Activated CD4-positive, alpha-beta T cell treated with anti-CD3 and anti-CD28 coated beads, Interleukin-2, amount 10 ng/mL, durations not matched to agents 24 days and 14 days (primary cell): ENCODE results near the gene CDYL. TPM values are rescaled to one million over a fixed set of nuclear protein-coding genes. Genes with fewer than 3 reads are reported as not detected.
"Not testable (repeated sequence)": the region's sequence is repeated elsewhere in the genome, so short reads cannot be mapped to it uniquely, and the experiment has no call there.

Source experiments
- DNase-seq: peaks from one replicate; pipeline ENCODE4 v3.0.0; 2022
- H3K27ac Mint-ChIP-seq: one replicate; pipeline ENCODE4 v1.8.0; 2022; ENCODE audit warnings: mild to moderate bottlenecking, mixed read lengths
- H3K27me3 Mint-ChIP-seq: one replicate; pipeline ENCODE4 v1.8.0; 2022; ENCODE audit warnings: mixed read lengths
- H3K36me3 Mint-ChIP-seq: one replicate; pipeline ENCODE4 v1.8.0; 2022; ENCODE audit warnings: low read depth, mild to moderate bottlenecking, mixed read lengths
- H3K4me1 Mint-ChIP-seq: one replicate; pipeline ENCODE4 v1.8.0; 2021; ENCODE audit warnings: mixed read lengths
- H3K4me3 Mint-ChIP-seq: one replicate; pipeline ENCODE4 v1.8.0; 2022; ENCODE audit warnings: mild to moderate bottlenecking, moderate library complexity, mixed read lengths
- H3K9me3 Mint-ChIP-seq: one replicate; pipeline ENCODE4 v1.8.0; 2021; ENCODE audit warnings: mixed read lengths
- intact Hi-C: fragments of 100-400 bp; cut with micrococcal nuclease; formaldehyde crosslinking; loops from one replicate; pipeline ENCODE4 v1.15.1; 2023
- total RNA-seq: library from RNA; stranded (reverse); gene quantifications from 2 replicates; pipeline ENCODE4 v1.2.3, GENCODE V29; 2022

Gene CDYL
- total RNA-seq, 1 donor from 2014 or later = 23.4 TPM

DNA sequence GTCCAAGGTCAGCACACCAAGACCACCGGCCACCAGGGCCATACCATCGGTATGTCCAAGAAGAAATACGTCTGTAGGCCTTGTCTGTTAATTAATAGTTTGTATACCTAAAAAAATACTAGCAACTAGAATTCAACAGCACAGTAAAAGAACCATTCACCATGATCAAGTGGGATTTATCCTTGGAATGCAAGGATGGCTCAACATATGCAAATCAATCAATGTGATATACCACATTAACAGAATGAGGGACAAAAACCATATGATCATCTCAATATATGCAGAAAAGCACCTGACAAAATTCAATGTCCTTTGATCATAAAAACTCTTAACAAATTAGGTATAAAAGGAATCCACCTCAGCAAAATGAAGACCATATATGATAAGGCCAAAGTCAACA, 203.2 kb downstream of the CDYL start:
- Mint-ChIP-seq H3K27ac (no peak overlapping the region), H3K4me3 (no peak overlapping the region), H3K4me1 (no peaks in the 10 kb centered on the region), H3K36me3 (no peaks in the 10 kb centered on the region), H3K27me3 (peaks cover 7% of the 10 kb centered on the region), H3K9me3 (peaks cover 16% of the 10 kb centered on the region)
- DNase-seq = no peak
- intact Hi-C loops = no loop called here

DNA sequence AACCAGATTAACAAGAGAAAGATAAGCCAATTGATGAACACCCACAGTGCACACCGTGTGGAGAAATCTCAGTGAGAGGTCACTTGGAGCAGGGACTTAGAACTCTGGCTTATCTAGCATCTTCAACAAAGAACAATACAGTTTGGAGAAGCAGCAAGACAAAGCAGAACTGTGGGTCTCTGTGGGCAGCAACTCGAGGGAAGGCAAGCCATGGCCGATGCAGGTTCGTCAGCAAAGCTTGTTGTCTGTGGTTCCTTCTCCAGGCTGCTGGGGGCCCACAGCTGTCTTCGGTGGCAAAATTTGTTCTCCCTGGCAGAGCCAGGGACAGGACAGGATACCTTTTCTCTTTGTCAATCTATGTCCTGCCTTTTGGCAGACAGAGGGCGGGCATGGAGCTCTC, 205.6 kb downstream of the CDYL start:
- intact Hi-C loops = no loop called here
- Mint-ChIP-seq H3K27me3 (peaks cover 4% of the 10 kb centered on the region), H3K4me1 (no peaks in the 10 kb centered on the region), H3K27ac (no peak overlapping the region), H3K4me3 (no peak overlapping the region), H3K36me3 (no peaks in the 10 kb centered on the region), H3K9me3 (peaks cover 12% of the 10 kb centered on the region)
- DNase-seq = no peak

DNA sequence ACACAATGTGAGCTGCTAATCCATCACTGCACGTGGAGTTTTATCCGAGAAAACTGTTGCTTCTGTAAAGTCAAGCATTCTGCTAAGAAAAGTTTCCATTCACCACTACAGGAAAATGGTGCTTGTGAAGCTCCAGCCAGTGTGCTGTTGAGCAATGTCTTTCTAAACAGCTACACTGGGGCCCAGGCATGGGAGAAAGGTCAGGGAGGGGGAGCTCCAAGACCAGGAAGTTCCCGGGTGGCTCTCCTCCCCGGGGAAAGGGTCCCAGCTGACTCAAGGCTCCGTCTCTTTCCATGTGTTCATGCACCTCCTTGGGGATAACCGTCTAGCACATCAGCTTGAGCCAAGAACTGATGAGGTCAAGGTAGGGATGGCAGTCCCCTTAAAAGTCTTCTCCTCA, 207.1 kb downstream of the CDYL start:
- no peak for DNase-seq
- peaks cover 7% of the 10 kb centered on the region for H3K9me3 Mint-ChIP-seq
- H3K4me1 Mint-ChIP-seq = no peaks in the 10 kb centered on the region
- intact Hi-C loops = no loop called here
- H3K27ac Mint-ChIP-seq = no peak overlapping the region
- H3K36me3 Mint-ChIP-seq = no peaks in the 10 kb centered on the region
- no peak overlapping the region for H3K4me3 Mint-ChIP-seq
- no peaks in the 10 kb centered on the region for H3K27me3 Mint-ChIP-seq

DNA sequence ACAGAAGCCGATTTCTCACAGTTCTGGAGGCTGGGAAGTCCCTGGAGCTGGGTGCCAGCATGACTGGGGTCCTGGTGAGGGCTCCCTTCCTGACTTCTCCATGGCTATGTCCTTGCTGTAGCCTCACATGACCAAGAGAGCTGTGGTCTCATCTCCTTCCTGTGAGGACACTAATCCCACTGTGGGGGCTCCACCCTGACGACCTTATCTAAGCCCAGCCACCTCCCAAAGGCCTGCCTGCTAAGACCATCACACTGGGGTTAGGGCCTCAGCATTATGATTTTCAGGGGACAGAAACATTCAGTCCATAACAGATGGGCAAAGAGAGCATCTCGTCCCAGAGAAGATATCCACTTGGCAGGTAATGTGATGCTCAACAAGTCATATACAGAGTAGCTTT, 210.8 kb downstream of the CDYL start:
- Mint-ChIP-seq H3K4me3 (no peak overlapping the region), H3K27me3 (no peaks in the 10 kb centered on the region), H3K27ac (no peak overlapping the region), H3K9me3 (no peaks in the 10 kb centered on the region), H3K4me1 (no peaks in the 10 kb centered on the region), H3K36me3 (no peaks in the 10 kb centered on the region)
- no peak for DNase-seq
- intact Hi-C loops = no loop called here

DNA sequence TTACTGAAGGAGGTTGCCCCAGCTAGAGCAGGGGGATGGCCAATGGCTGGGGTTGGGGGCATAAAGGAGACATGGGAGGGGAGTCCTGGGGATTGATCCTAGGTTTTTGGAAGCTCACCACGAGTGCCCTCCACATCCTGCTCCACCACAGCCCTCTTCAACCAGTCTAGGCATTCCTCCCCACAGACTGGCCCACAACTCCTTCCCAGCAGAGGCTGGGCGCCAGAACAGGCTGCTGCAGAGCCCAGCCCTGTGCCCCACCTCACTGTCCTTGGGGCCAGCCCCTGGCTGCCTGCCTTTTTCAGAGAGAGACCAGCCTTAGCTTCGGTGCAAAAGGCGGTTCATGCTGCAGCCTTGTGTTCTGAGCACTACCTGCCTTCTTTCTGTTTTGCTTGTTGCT, 211.2 kb downstream of the CDYL start:
- Mint-ChIP-seq H3K4me3 (no peak overlapping the region), H3K4me1 (no peaks in the 10 kb centered on the region), H3K36me3 (no peaks in the 10 kb centered on the region), H3K27me3 (no peaks in the 10 kb centered on the region), H3K9me3 (no peaks in the 10 kb centered on the region), H3K27ac (no peak overlapping the region)
- DNase-seq = no peak
- intact Hi-C loops = no loop called here

DNA sequence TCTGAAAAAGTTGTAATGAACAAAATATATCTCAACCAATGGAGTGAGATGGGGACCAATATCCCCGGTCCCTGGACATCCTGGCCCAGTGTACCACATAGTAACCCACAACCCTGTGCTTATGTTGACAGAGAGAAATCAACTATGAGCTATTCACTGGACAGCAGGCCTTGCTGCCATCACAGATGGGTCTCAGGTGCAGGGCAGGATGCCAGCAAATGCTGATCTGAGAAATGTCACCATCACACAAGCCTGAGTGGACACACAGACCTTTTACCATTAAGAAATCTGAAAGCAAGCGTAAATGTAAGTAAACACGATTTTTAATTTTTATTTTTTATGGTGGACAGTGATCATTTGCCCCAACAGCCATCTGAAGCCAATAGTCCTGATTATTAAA, 218.5 kb downstream of the CDYL start:
- intact Hi-C loops = no loop called here
- Mint-ChIP-seq H3K9me3 (no peaks in the 10 kb centered on the region), H3K4me3 (no peak overlapping the region), H3K27me3 (no peaks in the 10 kb centered on the region), H3K27ac (no peak overlapping the region), H3K4me1 (no peaks in the 10 kb centered on the region), H3K36me3 (peaks cover 12% of the 10 kb centered on the region)
- no peak for DNase-seq

DNA sequence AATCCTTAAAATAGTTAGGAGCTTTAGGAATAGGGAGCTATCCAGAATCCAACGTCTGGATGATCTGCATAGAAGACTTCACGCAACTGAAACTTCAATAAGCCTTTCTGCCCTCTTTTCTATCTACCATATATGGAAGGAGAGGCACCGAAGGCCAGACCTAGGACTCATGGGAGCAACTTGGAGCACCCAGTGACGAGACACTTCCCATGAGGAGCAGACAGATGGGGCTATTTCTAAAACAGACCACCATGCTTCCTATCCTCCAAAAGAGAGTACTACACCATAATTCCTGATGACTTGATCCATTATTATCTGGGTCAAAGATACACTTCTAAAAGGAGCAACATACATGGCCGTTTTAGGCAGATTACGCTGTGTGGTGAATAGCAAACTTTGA, 221.7 kb downstream of the CDYL start:
- Mint-ChIP-seq H3K4me1 (peaks cover 4% of the 10 kb centered on the region), H3K27me3 (no peaks in the 10 kb centered on the region), H3K36me3 (peaks cover 20% of the 10 kb centered on the region), H3K4me3 (no peak overlapping the region), H3K27ac (no peak overlapping the region), H3K9me3 (no peaks in the 10 kb centered on the region)
- intact Hi-C loops = no loop called here
- no peak for DNase-seq

DNA sequence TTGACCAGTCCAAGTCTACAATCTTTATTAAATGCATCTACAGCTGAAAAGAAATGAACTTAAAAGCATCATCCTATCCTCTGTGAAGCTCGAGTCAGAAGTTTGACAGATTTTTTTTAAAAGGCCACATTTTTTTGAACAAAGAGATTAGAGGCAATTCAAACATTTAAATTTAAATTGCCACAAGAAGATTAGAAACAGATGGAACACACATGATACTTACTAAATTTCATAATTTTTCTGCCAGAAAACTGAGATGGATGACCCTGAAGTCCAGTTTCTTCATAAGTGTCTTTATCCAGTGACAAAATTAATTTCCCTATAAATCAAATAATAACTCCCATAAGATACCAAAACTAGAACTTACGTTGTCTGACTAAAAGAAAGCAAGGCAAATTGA, 223.4 kb downstream of the CDYL start:
- Mint-ChIP-seq H3K4me3 (no peak overlapping the region), H3K9me3 (no peaks in the 10 kb centered on the region), H3K4me1 (peaks cover 12% of the 10 kb centered on the region), H3K36me3 (peaks cover 18% of the 10 kb centered on the region), H3K27me3 (no peaks in the 10 kb centered on the region), H3K27ac (no peak overlapping the region)
- intact Hi-C loops = no loop called here
- DNase-seq = no peak

DNA sequence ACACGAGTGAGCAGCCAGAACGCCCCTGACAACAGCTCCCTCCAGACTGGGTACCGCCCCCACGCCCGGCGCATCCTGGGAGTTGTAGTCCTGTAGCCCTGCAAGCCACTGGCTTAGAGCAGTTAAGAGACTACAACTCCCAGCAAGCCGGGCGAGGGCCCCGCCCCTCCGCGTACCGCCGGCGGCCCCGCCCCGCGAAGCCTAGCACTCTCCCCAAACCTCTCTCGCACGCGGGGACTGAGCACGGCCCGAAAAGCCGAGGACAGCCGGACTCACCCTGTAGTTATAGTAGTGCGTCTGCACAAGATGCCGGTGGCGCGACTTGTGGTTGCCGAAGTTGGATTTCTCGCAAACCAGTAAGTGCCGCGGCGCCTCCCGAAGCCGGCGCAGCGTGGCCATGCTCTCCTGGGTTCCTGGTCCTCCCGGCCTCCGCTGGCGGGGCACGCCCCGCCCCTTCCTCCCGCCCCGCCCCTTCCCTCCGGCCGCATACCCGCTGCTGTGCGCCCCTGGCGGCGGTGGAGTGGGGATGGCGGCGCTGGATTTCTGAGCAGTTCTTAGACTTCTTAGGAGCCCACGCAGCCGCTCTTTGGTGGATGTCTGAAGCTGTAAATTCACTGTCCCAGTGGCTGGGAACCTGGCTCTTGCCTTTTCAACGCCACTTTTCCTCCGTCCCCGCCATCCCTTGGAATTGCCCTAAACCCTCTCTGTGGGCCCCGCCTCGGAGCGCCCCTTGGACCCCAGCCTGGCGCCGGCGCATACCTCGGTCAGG, 227.6 kb downstream of the CDYL start, which contains the start of gene RPP40:
Gene RPP40 (minus strand): TSS at position 434 of the 769 bp plus-strand sequence. CDS start 35 bp downstream, at position 399.
- H3K36me3 Mint-ChIP-seq = peaks cover 15% of the 10 kb centered on the region
- no peaks in the 10 kb centered on the region for H3K27me3 Mint-ChIP-seq
- peak within 1 kb of the TSS; percentile 98 for H3K27ac Mint-ChIP-seq
- peak; percentile 100 for DNase-seq
- H3K4me3 Mint-ChIP-seq = peak within 1 kb of the TSS; percentile 95
- H3K9me3 Mint-ChIP-seq = no peaks in the 10 kb centered on the region
- peaks cover 12% of the 10 kb centered on the region for H3K4me1 Mint-ChIP-seq
- intact Hi-C loops = loop anchor here (1.0 to 5.0 kb wide), 4 partner anchors 27 to 986 kb away; partner anchors contain the start of gene FARS2

DNA sequence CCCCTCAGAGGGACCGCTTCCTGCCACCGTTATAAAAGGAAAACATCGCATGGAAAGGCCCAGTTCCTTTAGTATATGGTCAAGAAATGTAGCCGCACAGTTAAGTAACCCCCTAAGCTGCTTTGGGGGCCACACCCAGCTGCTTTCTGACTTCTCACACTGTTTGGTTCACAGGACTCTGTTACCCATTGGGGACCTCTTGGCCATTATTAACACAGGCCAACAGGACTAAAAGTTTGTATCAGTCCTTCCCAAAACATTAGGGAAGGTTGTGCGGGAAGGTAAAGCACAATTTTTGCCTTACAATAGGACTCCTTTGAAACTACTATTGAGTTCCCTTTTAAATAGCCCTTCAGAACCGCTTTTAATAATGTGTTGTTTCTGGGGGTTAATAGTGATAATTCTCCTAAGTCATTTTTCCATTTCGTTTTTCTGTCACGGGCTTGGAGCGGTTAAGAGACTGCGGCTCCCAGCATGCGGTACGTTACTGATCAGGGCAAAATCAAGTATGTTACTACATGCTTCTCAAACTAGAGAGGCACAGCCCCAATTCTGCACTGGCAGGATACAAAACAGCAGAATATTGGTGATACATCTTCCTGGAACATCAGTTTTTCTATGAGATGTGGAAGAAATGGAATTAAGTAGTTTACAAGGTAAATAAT, 228.3 kb downstream of the CDYL start:
- Mint-ChIP-seq H3K27ac (peak overlapping the region; percentile 98), H3K36me3 (peaks cover 12% of the 10 kb centered on the region), H3K4me3 (peak overlapping the region; percentile 95), H3K4me1 (peaks cover 12% of the 10 kb centered on the region), H3K9me3 (no peaks in the 10 kb centered on the region), H3K27me3 (no peaks in the 10 kb centered on the region)
- intact Hi-C loops = loop anchor here (1.0 to 5.0 kb wide), 3 partner anchors 62 to 987 kb away; partner anchors contain the start of gene FARS2
- DNase-seq = no peak

DNA sequence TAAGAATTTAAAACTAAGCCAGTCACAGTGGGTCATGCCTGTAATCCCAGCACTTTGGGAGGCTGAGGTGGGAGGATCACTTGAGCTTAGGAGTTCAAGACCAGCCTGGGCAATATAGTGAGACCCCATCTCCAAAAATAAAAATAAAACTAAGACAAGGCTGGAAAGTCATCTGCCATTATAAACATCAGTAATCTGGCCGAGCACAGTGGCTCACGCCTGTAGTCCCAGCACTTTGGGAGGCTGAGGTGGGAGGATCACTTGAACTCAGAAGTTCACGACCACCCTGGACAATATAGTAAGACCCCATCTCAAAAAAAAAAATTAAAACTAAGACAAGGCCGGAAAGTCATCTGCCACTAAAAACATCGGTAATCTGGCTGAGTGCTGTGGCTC, 228.8 kb downstream of the CDYL start:
- intact Hi-C loops, H3K36me3 Mint-ChIP-seq, H3K27me3 Mint-ChIP-seq, H3K27ac Mint-ChIP-seq, DNase-seq, H3K4me3 Mint-ChIP-seq, H3K9me3 Mint-ChIP-seq: not testable (repeated sequence)
- peaks cover 12% of the 10 kb centered on the region for H3K4me1 Mint-ChIP-seq

Other genes with a start within 250 kb of the CDYL start
- gene RPP40, start 227.6 kb downstream of the CDYL start, total RNA-seq = 14.2 and 16.4 TPM in 2 replicates